Measurements from ENCODE around the gene TPSD1. TPM values are rescaled to one million over a fixed set of nuclear protein-coding genes. Genes with fewer than 3 reads are reported as not detected.

The TPSD1 gene
- polyA plus RNA-seq, 3 donors: 0.95 TPM; not detected in 2

DNA sequence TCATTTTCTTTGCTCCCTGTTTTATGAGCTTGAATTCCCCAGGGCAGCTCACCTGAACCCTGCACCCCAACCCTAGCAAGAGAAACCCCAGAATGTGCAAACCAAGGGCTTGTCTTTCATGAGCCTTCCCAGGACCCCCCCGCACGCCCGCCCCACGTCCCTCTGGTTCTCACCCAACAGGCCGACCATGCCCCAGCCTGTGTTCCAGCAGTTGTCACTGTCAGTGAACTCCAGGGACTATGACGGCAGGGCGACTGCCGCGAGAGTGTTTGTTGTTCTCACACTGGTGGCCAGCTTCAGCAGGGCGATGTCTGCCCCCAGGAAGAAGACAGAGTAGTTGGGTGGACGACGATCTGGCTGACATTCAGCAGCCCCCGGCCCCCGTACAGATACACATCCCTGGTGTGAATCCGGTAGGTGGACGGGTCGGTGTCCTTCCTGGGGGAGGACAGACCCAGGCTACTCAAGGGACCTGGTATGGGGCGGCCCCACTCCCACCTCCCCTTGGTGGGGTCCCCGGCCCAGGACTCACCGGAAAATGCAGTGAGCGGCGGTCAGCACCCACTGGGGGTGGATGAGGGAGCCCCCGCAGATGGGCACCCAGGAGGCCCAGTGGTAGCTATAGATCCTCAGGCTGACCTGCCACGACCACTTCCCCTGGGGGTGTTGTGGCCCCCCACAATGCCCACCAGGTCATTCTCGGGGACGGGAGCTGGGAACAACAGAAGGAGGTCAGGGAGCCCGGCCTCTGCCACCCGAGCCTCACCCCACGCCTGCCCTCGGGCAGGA lies 20.1 kb downstream of the TPSD1 start:
- no peak for DNase-seq (ENCODE audit: extremely low read depth in 1 of 11, low read depth in 9 of 11, low spot score in 4 of 11)

DNA sequence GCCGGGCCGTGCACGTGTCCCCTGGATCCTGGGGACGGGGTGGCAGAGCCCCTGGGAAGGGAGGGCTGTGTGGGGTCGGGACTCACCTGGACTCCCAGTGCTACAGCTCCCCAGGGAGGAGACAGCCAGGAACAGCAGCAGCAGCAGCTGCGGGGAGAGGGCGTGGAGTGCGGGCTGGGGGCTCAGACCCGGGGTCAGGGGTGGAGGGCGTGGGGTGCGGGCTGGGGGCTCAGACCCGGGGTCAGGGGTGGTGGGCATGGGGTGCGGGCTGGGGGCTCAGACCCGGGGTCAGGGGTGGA lies 20.7 kb downstream of the TPSD1 start:
- DNase-seq (ENCODE audit: extremely low read depth in 1 of 11, low read depth in 9 of 11, low spot score in 4 of 11): no peak

DNA sequence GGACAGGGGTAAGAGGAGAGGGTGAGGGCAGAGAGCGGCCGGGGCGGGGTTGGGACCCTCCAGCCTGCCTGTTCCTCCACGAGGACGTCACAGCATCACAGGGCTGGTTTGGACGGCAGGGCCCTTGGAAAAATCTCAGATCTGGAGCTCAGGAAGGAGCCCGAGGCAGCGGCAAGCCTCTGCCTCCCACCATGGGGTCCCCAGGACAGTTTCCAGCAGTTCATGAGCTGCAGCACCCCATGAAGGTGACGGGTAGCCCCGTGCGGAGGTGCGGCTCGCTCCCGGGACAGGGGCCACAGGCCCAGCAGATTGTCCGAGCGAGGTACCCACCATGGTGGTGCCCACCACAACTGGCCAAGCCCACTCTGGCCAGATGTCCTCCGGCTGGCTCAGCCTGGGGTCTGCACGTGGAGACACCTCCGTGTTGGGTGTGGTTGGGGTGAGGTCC lies 21.3 kb downstream of the TPSD1 start:
- no peak for DNase-seq (ENCODE audit: extremely low read depth in 1 of 11, low read depth in 9 of 11, low spot score in 4 of 11)

DNA sequence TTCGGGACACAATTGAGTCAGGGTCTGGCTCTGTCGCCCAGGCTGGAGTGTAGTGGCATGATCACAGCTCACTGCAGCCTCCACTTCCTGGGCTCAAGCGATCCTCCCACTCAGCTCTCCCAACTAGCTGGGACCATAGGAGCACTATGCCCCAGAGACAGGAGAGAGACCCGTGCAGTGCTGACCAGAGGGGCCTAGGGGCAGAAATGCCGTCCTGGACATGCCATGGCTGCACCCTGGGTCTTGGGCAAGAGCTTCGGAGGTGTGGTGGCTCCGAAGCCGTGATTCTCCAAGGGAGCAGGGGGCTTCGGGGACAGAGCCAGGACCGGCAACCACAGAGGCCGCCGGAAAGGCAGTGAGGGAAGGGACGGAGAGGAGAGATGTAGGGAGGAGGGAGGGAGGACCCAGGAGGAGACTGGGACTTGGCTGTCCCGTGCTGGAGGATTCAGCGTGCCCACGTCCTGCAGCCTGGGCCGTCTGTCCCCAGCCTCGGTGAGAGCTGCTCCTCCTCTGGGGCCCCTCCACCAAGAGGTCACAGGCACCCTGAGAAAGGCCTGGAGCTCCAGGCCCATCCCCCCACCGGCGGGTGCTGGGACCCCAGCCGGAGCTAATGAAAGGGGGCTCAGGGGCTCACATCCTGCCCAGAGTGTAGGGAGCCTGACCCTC lies 21.9 kb downstream of the TPSD1 start:
- no peak for DNase-seq (ENCODE audit: extremely low read depth in 1 of 11, low read depth in 9 of 11, low spot score in 4 of 11)

DNA sequence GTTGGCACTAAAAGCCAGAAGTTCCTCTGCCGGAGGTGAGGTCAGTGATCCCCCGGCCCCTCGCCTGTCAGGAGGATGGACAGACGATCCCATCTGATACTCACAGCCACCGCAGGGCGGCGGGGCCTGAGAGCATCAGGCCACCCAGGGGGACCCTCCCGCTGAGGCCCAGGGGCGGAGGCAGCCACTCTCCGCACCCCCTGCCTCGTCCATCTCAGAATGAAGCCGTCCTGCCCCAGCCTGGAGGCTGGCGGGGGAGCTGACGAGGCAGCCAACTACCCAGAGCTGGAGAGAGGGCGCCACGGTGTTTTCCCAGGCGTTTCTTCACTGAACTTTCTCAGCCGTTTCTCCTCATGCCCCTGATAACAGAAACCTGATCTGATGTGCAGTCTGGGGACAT lies 22.6 kb downstream of the TPSD1 start:
- DNase-seq (ENCODE audit: extremely low read depth in 1 of 11, low read depth in 9 of 11, low spot score in 4 of 11): no peak

DNA sequence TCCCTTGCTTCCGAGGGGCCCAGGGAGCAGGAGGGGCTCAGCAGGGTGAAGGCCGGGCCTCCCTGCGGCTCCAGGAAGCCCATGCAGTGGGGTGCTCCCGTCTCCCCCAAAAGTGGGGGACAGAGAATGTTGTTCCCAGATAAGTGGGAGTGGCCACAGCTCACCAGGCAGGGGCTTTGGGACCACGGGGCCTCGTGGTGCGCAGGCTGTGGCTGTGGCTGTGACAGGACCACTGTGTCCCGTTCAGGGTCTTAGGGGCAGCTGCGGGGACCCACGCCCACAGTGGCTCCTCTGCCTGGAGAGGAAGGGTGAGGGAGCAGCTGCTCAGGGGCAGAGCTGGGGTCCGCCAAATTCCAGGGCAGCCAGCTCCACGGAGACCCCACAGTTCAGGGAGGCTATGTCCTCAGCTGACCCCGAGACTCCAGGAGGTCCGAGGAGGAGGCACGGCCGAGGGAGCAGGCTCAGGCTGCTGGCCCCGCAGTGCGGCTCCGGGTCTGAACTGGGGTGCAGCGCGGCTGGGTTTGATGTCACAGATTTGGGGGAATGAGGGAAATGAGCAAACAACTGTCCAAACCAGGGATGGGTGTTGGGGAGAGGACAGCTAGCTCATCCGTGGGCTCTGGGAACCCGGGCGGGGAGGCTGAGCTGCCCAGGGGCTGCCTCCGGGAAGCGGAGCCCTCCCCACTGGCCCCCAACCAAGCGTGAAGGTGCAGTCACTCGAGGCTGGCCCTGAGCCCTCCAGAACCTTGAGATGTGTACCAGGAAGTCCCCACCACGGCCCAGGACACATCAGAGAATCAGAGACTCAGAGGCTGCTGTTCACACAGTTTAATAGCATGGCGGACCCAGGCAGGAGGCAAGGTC lies 23.4 kb downstream of the TPSD1 start:
- DNase-seq (ENCODE audit: extremely low read depth in 1 of 11, low read depth in 9 of 11, low spot score in 4 of 11): no peak

DNA sequence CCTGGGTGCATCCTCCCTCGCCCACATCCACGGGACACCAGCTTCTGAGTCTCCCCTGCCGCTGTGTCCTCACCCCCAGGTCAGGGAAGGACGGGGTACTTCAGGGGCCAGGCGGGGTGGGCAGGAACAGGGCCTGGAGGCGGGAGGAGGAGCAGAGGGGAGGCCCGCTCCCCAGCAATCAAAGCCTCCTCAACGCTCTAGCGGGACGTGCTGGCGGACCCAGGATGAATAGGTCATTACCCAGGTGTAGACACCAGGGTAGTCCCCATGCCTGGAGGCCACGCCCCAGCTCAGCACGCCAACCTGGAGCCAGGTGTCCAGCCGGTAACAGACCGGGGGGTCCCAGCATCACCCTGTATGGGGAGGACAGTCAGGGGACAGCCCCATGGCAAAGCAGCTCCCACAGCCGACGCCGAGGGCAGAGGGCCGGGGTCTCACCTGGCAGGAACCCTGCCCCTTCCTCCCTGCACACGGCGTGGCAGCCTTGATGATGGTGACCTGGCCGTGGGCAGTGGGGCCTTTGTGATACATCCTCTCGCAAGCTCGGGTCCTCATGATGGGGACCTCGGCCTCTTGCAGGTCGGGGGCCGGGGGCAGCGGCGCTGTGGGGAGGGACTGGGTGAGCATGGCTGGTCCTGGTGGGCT lies 24.2 kb downstream of the TPSD1 start:
- no peak for DNase-seq (ENCODE audit: extremely low read depth in 1 of 11, low read depth in 9 of 11, low spot score in 4 of 11)

DNA sequence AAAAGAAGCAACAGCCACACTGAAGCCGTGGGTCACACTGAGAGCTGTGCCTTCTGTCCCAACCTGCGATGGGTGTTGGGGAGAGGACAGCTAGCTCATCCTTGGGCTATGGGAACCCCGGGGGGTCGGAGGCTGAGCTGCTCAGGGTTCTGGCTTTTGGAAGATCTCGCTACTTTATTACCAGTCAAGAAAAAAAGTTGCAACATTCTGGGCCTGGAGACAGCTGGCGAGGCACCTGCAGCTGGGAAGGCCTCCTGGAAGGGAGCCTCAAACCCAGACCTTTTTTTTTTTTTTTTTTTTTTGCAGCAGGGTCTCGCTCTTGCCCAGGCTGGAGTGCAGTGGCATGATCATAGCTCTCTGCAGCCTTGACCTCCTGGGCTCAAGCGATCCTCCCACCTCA lies 24.9 kb downstream of the TPSD1 start:
- DNase-seq (ENCODE audit: extremely low read depth in 1 of 11, low read depth in 9 of 11, low spot score in 4 of 11): no peak

DNA sequence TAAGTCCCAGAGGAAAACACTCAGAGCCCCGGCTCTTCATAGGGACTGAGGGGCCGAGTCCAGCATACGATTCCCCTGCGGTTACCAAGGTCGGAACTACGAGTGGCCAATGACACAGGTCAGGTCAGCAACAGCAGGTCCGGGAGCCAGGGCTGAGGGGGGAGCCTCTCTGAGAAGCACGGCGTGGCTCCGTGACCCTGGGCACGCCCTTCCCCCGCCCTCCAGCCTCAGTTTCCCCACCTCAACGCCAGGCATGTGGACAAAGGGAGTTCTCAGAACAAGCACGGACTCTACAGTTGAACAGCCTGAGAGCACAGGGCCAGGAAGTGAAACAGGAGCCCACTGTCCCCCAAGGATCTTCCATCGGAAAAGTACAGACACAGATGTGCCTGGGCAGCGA lies 25.6 kb downstream of the TPSD1 start:
- DNase-seq (ENCODE audit: extremely low read depth in 1 of 11, low read depth in 9 of 11, low spot score in 4 of 11): no peak

DNA sequence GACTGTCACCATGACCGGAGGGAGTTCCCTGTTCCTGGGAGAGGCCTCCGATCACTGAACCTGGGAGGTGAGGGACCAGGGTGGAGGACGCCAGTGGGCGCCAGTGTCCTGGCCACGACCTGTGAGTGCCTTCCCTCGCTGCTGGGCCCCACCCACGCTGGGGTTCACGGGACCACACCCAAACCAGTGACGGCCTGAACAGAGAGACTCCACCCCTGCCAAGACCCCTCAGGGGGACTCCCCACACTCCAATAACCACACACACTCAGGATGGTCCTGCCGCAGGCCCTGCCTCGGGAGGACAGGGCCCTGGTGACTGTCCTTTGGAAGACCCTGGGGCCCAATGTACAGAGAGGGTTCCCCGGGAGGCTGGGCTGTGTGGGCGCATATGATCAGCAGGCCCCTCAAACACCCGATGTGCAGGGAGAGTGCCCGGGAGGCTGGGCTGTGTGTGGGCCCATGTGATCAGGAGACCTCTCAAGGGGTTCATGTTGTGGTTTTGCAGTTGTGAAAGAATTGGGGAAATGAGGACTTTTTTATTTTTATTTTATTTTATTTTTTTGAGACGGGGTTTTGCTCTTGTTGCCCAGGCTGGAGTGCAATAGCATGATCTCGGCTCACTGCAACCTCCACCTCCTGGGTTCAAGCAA lies 26.6 kb downstream of the TPSD1 start:
- DNase-seq (ENCODE audit: extremely low read depth in 1 of 11, low read depth in 9 of 11, low spot score in 4 of 11): no peak

DNA sequence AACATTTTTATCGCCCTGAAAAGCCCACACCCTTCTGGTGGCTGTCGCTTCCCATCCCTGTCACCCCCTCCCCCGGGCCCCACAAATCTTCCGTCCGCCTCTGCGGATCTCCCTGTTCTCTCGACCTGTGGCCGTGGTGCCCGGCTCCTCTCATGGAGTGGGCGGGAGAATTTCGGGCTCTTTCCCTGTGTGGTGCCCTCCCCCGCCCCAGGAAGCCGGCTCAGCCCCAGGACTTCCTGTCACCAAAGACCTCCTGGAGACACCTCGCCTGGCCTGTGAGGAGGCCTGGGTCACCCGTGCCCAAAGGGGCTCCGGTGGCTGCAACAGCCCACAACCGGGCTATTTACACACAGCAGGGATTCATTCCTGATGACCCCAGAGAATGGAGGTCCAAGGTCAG lies 27.4 kb downstream of the TPSD1 start:
- no peak for DNase-seq (ENCODE audit: extremely low read depth in 1 of 11, low read depth in 9 of 11, low spot score in 4 of 11)

DNA sequence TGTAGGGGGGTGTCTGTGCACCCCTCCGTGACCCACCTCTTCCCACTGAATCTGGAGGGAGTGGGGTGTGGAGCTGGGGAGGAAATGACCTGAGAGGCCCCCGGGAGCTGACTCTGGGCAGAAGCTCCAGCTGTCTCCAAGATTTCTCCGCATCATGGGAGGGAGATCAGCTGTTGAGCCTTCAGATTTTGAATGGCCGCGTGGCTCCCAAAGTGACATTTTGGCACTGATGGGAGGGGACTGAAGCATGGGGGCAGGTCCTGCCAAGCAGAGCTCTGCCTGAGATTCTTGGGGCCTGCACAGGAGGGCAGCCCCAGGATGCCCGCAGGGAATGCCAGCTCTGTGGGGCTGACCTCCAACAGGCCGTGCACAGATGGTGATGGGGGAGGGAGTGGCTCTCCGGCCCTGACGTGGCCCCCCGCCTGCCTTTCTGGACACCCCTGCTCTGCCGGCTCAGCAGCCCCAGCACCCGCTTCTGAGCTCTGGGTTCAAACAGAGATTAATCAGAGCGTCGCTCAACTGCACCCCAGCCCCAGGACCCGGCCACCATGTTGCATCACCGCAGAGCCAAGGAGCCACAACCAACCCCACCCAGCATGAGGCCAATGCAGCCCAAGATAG lies 28.2 kb downstream of the TPSD1 start:
- DNase-seq (ENCODE audit: extremely low read depth in 1 of 11, low read depth in 9 of 11, low spot score in 4 of 11): no peak

DNA sequence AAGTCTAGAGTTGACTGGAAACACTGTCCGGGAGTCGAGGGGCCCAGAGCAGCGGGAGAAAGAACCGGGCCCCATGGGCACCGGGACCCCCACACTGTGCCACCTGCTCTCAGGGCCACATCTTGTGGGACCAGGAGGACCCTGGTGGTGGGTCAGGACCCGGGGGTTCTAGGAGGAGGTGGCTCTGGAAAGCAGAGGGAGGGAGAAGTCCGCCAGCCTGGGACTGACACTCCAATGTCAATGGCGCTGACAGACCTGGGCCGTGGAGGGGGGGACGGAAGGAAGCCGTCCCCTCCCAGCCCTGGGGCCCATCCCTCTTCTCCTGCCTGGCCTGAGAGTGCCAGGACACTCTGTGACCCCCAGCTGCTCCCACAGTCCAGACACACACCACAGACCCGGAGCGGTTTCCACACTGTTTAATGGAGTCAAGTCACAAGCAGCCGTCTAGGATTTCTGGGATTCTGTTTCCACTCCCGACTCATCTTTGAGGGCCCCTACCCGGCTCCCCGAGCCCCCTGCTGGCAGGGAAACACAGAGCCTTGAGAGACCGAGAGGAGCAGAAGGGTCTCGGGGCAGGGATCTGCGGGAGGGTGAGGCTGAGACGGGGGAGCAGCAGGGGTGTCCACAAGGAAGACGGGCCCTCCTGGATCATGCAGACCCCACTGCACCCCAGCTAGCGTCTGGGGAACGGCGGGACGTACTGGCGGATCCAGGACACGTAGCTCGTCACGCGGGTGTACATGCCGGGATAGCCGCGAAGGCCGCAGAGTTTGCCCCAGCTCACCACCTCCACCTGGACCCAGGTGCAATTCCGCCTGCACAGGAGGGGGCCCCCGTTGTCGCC lies 30.0 kb downstream of the TPSD1 start:
- no peak for DNase-seq (ENCODE audit: extremely low read depth in 1 of 11, low read depth in 9 of 11, low spot score in 4 of 11)

DNA sequence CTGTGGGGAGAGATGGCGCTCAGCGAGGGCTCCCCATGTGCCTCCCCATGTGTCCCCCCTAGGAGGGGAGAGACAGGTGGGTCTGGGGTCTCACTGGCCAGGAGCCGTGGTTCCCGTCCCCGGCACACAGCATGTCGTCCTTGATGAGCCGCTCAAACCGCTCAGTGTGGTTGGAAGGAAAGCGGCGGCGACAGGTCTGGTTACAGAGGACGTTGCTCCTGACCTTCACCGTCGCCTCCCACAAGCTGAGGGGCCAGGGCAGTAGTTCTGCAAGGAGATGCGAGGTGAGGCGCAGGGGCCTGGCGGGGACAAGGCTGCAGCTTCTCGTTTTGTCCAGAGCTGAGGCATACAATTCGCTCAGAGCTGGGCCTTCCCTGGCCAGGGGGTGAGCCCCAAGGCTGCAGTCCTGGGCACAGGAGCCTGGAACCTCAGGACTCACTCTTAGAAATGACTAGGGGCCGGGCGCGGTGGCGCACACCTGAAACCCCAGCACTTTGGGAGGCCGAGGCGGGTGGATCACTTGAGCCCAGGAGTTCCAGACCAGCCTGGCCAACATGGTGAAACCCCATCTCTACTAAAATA lies 30.7 kb downstream of the TPSD1 start:
- DNase-seq (ENCODE audit: extremely low read depth in 1 of 11, low read depth in 9 of 11, low spot score in 4 of 11): no peak

DNA sequence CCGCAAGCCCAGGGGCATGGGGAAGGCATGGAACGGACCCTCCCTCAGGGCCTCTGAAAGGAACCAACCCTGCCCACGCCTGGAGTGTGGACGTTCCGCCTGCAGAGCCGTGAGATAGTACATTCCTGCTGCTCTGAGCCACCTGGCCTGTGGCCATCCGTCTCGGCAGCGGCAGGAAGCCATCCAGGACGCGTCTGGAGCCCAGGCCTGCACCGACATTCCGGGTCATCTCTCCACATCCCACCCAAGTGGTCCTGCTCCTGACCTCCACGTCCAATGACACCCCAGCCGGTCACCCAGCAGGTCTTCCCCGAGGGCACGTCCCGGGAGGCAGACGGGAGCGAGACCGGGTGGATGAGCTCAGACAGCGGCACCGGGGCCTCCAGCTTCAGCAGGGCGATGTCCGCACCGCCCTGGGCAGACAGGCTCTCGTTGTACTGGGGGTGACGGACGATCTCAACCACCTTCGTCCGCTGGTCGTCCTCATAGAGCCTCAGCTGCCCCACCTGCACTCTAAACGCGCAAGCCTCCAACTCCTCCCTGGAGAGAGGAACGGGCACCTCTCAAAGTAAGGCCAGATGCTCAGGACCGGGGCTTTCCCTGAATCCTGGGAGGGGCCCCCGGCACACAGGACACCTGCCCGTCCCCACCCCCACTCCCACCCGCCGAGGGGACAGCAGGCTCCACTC lies 32.3 kb downstream of the TPSD1 start:
- no peak for DNase-seq (ENCODE audit: extremely low read depth in 1 of 11, low read depth in 9 of 11, low spot score in 4 of 11)

DNA sequence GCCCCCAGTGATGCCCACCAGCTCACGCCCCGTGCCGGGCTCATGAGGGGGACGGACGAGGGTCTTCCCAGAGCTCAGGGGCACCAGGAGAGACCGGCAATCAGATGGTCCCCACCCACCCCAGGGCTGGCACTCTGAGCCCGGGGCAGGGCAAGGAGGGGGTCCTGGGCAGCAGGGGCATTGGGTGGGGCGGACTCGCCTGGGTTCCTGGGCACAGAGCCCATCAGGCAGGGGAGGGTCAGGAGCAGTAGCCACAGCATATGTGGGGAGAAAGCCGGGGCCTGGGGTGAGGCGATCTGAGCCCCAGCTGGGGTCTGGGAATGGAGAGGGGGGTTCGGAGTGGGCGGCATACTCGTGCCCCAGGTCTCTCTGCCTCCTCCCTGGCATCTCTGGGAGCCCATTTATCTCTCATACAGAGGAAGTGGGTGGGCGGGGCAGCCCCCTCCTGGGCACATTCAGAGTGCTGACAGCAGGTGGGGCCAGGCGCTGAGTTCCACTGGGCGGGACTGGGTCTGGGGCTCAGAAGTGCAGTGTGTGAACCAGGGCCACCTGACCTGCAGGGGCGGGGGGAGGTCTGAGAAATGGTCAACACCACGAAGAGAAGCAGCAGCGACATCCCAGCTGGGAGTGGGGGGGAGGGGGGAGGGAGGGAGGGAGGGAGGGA lies 33.1 kb downstream of the TPSD1 start:
- no peak for DNase-seq (ENCODE audit: extremely low read depth in 1 of 11, low read depth in 9 of 11, low spot score in 4 of 11)
